ENCODE measurements around the gene GMIP.

Gene GMIP

DNA sequence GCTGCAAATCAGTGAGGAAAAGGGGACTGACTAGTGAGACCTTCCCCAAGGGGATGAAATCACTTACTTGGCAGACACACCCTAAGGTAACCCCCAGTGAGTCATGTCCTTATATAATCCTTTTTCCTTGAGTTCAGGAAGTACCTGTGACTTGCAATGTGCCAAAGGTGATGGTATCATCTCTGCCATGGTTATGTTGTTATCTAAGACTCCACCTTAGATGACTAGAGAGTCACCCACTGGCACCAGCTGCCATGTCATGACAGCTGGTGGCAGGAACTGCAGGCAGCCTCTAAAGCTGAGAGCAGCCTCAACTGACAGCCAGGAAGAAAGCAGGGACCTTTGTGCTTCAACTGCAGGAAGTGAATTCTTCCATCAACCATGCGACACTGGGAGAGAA, 37.4 kb downstream of the GMIP start:
- peak; percentile 62 for DNase-seq

- DNase-seq, result no peak
Observed at GRCh38 chr19:19602713-19603324, 40.6 kb downstream of the GMIP start.

- peak; percentile 44 for DNase-seq
Observed at GRCh38 chr19:19602136-19602712, 41.2 kb downstream of the GMIP start.

DNA sequence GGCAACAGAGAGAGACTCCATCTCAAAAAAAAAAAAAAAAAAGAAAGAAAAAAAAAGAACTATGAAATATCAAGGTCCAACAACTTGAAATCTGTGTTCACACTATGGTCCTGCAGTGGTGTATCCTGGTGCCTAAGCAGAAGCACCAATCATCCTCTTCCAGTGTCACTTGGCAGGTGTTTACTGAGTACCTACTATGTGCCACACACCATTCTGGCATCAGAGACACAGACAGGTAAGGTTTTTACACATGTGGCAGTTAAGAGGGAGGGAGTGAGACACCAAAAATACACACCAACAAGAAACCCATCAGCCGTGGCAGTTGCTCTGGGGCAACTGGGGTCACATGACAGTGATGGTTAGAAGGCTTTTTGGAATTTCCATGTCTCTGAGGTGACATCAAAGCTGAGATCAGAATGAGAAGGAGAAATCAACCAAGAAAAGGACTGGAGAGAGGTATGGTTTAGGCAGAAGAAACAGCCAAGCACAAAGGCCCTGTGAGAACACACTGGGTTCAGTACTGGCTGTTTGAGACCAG, 42.6 kb downstream of the GMIP start:
- no peak for DNase-seq

DNA sequence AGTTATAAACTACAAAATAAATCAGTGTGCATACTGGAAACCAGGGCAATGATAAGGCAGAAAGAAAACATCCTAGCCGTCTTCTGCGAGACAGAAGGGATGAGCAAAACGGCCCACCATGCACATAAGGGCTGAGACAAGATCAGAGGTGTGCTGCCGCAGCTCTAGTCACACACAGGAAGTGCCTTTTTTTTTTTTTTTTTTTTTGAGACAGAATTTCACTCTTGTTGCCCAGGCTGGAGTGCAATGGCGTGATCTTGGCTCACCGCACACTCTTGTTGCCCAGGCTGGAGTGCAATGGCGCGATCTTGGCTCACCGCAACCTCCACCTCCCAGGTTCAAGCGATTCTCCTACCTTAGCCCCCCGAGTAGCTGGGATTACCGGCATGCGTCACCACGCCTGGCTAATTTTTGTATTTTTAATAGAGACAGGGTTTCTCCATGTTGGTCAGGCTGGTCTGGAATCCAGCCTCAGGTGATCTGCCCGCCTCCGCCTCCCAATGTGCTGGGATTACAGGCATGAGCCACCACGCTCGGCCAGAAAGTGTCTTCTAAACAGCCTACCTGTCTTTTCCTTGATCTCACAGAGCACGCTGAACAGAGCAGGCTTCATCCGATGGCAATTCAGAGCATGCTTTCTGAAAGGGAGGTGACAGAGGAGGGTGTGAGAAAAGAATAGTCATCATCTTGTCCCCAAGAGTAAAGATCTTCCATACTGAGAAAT, 44.6 kb downstream of the GMIP start:
- peak; percentile 69 for DNase-seq

GRCh38 chr19:19597809-19598306, 45.6 kb downstream of the GMIP start:
- DNase-seq, result peak; percentile 47

- DNase-seq, result no peak
Observed at GRCh38 chr19:19595171-19595701, 48.2 kb downstream of the GMIP start.

DNA sequence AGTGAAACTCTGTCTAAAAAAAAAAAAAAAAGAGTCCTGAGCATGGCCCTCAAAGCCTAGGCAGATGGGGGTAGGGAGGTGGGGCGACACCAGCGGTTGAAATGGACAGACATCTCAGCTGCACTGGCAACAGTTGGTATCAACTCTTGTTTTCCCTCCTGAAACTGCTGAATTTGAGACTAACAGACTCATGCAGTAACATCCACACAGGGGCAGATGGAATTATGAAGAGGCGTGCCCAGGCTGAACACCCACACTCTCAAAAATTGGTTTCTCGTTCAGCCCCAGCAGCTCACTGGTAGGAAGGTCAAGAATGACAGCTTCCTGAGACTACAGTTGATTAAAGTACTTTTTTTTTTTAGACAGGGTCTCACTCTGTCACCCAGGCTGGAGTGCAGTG, 49.1 kb downstream of the GMIP start:
- no peak for DNase-seq

GRCh38 chr19:19592690-19593089, 50.8 kb downstream of the GMIP start:
- no peak for DNase-seq

DNA sequence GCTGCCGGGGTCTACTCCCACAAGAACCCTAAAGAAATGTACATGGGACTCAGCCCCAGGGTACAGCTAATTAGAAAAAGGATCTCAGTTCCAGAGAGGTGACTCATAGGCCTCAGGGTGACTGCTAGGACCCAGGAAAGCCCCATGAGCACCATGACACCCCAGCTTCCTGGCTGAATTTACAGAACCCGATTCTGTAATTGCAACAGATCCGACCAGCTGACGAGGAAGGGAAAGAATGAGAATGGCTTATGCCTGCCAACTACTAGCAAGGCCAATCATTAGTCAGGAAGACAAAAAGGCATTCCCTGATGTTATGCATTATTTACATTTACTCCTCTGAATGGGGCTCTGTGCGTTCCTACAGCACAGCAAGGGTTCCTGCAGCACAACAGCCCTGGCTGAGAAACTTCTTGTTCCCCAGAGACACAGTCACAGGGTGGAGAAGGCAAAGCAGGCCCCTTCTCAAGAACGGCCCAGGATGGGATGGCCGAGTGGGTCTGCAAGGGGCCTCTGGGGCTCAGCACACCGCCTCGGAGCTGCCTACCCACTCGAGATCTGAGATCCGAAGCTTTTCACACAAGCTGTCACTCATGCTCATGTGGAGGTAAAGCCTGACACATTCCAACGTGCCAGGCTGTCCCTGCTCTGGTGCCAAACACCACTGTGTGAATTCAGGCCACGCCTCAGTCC, 52.2 kb downstream of the GMIP start:
- DNase-seq, result peak; percentile 54

DNA sequence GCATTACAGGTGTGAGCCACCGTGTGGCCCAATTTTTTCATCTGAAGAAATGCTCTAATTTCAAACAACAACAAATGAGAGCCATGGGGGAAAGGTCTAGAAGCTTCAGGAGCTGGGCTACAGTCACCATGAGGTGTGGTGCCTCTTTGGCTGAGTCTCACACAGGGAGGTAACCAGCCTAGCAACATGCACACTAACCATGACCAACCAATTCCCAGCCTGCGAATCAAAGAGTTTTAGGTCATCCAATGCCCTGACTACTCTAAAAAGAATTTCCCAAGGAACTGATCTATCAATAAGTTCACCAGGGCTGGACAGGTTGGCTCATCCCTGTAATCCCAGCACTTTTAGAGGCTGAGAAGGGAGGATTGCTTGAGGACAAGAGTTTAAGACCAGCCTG, 54.9 kb downstream of the GMIP start:
- DNase-seq, result no peak

DNA sequence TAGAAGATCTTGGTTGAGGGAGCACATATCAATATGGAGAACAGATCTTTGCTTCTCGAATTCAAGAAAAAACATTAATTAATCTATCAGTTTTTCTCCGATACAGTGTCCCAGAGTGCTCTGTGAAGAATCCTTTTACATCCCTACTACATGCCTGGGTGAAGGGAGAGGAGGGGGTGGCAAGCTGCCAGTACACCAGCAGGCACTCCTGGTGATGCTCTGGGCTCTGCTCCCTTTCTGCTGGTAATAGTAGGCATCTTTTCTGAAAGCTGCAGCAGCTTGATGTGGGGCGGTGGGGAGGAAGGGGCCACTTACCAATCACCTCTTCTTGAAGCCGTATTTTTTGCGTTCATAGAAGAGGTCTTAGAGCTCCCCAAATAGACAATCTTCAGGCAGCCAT, 55.7 kb downstream of the GMIP start:
- DNase-seq, result no peak

DNA sequence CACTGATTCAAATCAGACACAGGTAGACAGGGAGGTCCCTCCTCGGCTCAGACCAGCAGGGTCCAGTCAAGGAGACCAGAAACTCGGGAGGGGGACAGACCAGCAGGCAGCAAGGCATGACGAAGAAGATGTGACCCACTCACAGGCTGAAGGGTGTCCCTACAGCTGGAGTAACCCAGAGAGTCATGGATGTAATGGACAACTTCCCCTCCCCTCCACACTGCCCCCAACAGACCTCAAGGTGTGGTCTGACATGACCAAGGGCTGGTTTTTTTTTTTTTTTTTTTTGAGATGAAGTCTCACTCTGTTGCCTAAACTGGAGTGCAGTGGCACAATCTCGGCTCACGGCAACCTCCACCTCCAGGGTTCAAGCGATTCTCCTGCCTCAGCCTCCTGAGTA, 59.1 kb downstream of the GMIP start:
- no peak for DNase-seq

GRCh38 chr19:19582471-19582870, 61.0 kb downstream of the GMIP start:
- DNase-seq, result no peak

GRCh38 chr19:19581391-19581790, 62.1 kb downstream of the GMIP start:
- no peak for DNase-seq

DNA sequence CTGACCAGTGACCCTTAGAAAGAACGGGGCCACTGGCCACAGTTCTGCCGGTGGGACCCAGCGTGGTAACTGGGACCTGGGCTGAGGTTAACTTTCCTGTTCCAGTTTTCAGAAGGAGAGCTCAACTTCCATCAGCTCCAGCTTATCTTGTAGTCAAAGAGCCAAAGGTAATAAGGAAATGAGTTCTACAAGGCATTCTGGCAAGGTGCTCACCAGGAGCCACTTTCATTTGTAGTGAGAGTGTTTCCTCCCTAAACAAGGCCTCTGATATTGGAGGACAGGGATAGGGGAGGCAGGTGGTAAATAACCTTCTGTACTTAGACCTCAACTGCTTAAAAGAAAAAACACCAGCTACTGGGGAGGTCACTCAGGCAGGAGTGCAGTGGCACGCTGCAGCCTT, 63.0 kb downstream of the GMIP start:
- no peak for DNase-seq

- DNase-seq, result no peak
Observed at GRCh38 chr19:19579533-19580361, 63.7 kb downstream of the GMIP start.
